HTR-8/SVneo (cell line): ENCODE data around the gene MAGI2.
"Not testable (repeated sequence)": the region's sequence is repeated elsewhere in the genome, so short reads cannot be mapped to it uniquely, and the experiment has no call there.

Source experiments
- DNase-seq: peaks from one replicate; pipeline ENCODE4 v3.0.0; 2011; ENCODE audit warnings: low spot score, mixed read lengths; ENCODE audit not compliant: insufficient read length
- FAIRE-seq: peaks from 2 replicates; lab custom pipeline; 2011; peaks lifted over from hg19 to GRCh38; lab: Jason Lieb, UNC

MAGI2 gene

DNA sequence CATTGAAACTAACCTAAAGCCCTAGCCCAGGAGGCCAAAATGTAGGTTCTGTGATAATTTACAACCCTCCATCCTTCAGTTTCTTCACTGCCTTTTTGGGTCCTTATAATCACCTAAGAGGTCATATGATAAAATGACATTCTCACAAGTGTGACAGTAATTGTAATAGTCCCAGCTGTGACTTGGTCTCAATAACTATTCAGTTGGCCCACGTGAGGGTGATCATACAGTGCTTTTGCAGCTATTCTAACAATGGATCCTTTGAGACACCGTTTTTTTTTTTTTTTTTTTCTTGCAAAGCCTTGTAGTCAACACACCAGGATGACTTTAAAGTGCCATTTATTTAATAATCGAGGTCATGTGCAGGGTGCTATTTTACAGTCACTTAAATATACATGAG is 894.9 kb downstream of the MAGI2 start:
- DNase-seq = no peak
- FAIRE-seq = no peak

DNA sequence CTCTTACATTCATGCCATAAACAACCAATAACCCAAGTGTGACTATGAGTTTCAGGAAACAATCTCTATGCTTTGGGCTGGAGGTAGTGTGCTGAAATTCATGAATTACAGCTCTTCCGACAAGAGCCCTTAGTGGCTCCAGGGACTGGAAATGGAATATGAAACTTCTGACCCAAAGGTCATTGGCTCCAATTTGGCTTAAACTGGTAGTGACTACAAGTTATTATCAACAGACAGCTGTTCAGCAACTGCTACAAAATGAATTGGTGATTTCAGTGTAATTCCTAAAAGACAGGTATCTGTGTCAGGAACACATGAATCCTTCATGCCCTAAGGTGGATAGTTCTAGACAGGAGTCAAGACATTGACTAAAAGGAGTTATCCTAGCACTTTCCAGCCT is 909.5 kb downstream of the MAGI2 start:
- no peak for DNase-seq
- no peak for FAIRE-seq

- DNase-seq = no peak
- FAIRE-seq = no peak
Observed at GRCh38 chr7:78542981-78543380, 910.5 kb downstream of the MAGI2 start.

DNA sequence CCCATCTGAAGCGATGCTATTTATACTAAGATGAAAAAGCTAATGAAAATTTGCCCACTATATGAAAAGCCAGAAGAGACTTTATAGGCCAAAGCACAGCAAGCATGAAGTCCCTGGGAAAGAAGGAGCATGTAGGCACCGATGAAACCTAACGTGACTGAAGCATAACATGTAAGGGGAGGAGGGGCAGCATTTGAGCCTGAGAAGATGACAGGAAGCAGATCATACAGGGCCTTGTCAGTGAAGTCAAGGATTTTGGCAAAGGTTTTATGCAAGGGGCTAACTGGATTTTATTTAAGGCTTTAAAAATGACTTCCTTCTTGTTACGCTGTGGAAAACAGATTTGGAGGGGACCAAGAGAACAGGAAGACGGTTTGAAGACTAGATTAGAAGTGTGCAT is 910.9 kb downstream of the MAGI2 start:
- FAIRE-seq (no peak), DNase-seq (no peak)

- FAIRE-seq = no peak
Observed at GRCh38 chr7:78539825-78540224, 913.6 kb downstream of the MAGI2 start.

DNA sequence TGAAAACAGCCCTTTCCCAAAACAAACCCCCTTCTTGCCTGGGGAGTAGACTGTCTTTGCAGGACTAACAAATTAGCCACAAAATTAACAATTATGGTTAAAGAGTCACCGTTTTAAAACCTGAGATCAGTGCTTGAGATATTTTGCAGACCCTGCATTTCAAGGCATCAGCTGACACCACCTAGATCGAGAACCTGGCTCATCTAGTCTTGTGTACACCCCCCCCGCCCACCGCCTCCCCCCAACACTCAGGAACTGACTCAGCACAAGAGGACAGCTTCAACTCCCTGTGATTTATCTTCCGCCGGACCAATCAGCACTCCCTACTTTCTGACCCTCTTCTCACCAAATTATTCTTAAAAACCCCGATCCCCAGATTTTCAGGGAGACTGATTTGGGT is 917.8 kb downstream of the MAGI2 start:
- DNase-seq (no peak), FAIRE-seq (no peak)

More at GRCh38 chr7:78539825-78540224, 913.6 kb downstream of the MAGI2 start:
- no peak for DNase-seq

DNA sequence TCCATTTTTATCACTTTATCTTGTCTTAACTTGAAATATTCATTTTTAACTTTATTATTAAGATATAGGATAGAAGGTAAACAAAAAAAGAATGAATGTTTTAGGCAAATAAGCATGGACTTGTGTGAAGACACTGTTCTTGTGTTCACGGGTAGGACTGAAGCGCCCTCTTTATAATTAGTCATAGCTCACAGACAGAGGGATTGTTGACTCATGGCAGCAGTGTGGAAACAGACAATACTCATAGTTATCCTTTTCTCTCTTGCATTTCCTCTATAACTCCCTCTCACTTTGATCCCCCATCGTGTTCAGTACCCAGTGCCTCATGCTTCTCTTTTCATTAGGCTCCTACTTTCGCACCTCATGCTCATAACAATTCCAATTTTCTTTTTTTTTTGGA is 923.1 kb downstream of the MAGI2 start:
- FAIRE-seq = no peak
- DNase-seq = peak; percentile 5

DNA sequence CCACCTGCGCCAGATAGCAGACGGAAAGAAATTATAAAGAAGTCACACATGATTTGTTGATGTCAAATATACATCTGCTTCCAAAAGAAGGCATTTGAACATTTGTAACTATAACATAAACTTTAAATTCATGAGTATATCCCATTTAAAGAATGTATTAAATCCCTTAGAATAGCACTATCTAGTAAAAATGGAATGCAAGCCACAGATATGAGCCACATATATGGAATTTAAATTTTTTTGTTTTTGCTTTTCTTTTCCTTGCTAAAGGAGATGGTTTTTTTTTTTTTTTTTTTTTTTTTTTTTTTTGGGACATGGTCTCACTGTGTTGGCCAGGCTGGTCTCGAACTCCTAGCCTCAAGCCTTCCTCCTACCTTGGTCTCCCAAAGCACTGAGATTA is 924.1 kb downstream of the MAGI2 start:
- DNase-seq = no peak
- no peak for FAIRE-seq

GRCh38 chr7:78528964-78529363 is 924.5 kb downstream of the MAGI2 start:
- FAIRE-seq = no peak
- no peak for DNase-seq

GRCh38 chr7:78523930-78524329 is 929.5 kb downstream of the MAGI2 start:
- FAIRE-seq = no peak
- no peak for DNase-seq

DNA sequence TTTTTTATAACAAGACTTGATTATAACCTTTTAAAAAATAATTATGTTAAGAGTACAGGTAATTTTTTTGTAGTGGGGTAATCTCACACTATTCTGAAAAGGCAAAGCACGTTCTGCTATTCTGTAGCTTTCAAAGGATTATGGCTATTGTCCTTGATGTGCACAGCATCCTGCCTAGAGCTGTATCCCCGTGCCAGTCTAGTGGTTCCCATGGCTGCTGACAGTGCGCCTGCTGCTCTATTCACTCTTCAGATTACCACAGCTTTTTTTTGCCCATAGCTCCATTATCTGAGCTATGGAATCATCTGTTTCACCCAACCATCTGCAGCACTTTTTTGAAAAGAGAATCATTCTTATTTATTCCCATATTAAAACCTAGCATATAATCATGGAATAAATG is 931.5 kb downstream of the MAGI2 start:
- no peak for DNase-seq
- FAIRE-seq = no peak

- DNase-seq = no peak
- FAIRE-seq = no peak
Observed at GRCh38 chr7:78516450-78516849, 937.0 kb downstream of the MAGI2 start.

DNA sequence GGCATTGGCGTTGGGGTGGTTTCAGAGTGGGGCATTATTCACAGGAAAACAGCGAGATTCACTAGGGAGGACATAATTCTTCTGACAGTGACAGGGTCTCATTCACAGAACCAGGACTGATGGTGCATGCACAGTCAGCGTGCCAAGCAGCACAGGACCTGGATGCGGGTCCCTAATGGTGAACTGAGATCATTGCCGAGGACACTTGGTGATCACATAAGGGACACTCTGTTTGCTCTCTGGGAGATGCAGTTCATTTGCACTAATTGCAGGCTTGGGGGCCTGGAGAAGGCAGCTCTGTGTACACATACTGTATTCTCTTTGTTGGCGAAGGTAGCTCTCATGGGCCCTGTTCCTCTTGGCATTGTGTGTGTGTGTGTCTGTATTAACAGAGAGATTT is 938.8 kb downstream of the MAGI2 start:
- no peak for FAIRE-seq

DNA sequence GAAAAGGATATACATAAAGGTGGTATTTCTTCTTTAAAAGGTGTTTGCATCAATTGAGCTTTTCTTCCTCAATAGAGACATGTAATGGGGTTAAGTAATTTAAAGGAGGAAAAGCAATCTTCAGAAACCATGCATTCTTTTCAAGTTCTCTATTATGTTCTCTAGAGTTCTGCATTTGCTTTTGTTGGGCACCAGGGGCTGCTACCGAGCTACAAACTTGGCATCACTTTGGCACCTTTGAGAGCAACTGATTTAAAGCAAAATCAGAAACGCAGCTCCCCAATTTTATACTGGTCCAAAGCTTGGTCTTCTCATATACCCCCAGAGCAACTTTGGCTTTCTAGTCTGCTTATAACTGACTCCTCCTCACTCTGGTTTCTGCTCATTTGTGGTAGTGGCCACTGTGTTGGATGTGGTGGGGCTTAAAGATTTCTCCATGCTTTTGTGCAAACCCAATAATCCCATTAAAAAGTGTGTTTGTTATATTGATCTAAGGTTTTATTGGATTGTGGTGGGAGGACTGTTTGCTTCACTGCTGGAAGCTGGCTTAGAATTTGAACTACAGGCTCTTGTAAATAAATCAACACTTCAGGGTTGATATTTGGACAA is 942.8 kb downstream of the MAGI2 start:
- DNase-seq (peak; percentile 5), FAIRE-seq (no peak)

More for the DNA sequence above, 938.8 kb downstream of the MAGI2 start:
- DNase-seq = no peak

DNA sequence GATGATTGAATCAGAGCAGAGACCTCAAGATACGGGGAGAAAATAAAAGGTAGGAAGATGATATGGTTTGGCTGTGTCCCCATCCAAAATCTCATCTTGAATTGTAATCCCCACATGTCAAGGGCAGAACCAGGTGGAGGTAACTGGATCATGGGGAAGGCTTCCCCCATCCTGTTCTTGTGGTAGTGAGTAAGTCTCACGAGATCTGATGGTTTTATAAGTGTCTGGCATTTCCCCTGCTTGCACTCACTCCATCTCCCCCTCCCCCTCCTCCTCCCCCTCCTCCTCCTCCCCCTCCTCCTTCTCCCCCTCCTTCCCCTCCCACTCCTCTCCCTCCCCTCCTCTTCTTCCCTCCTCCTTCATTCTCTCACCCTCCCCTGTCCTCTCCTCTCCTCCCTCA is 950.2 kb downstream of the MAGI2 start:
- FAIRE-seq, DNase-seq: not testable (repeated sequence)

DNA sequence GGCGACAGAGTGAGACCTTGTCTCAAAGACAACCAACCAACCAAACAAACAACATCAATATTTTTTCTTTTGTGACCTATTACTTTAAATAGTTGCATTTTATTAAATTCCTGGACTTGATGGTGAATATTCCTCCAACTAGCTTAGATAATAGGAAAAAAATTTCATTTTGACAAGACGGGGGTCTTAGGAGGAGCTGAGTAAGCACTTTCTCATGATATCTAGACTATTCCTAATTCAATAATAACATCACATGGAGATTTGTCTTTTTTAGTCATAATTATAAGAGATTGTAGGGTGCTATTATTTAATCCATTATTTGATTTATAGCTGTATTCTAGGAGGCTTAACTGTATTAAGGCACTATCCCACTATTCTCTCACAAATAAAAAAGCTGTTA is 952.4 kb downstream of the MAGI2 start:
- FAIRE-seq (no peak), DNase-seq (no peak)

DNA sequence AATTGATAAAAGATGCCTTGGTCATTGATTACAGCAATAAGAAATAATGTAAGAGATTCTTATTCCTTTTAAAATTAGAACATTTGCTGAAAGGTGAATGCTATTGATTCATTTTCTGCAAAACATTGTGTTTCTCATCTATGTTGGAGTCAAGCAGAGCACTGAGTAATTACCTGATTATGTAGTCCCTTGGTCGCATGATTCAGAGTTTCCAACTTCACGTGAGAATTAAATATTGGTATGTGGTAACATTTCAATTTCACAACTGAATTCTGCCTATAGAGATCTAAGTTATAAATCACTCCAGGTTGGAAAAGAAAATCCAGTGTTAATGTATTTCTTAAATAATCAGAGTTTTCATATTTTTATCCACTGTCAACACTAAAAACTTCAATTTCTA is 953.5 kb downstream of the MAGI2 start:
- FAIRE-seq = no peak
- DNase-seq = no peak

- no peak for FAIRE-seq
- DNase-seq = no peak
Observed at GRCh38 chr7:78499283-78499682, 954.2 kb downstream of the MAGI2 start.

DNA sequence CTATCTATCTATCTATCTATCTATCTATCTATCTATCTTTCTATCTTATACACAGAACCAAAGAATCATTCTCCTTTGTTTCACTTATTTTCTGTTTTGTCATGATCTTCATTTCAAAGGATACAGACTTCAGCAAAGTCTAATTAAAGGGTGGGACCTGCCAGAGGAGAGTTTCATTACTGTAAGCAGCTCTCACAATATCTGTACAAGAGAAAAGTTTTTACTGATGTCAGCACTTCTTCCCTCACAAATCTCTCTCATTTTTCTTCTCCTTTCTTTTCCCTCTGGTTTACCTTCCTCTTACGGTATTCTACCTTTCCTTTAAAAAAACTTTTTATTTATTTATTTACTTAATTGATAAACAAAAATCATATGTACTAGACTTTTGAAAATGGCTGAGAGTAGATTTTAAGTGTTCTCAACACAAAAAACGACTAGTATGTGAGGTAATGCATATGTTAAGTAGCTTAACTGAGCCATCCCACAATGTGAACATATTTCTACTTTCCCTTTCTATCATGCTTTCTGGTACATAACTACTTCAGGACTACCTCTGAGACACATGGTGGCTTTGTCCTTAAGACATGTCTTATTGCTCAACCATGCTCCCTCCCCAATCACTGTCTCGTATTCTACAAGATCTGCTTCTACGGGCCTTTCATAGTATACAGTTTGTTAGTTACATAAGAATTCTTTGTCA is 955.6 kb downstream of the MAGI2 start:
- FAIRE-seq (no peak), DNase-seq (no peak)

GRCh38 chr7:78496096-78496630 is 957.3 kb downstream of the MAGI2 start:
- DNase-seq = no peak
- FAIRE-seq = no peak

GRCh38 chr7:78493401-78493800 is 960.1 kb downstream of the MAGI2 start:
- no peak for FAIRE-seq

DNA sequence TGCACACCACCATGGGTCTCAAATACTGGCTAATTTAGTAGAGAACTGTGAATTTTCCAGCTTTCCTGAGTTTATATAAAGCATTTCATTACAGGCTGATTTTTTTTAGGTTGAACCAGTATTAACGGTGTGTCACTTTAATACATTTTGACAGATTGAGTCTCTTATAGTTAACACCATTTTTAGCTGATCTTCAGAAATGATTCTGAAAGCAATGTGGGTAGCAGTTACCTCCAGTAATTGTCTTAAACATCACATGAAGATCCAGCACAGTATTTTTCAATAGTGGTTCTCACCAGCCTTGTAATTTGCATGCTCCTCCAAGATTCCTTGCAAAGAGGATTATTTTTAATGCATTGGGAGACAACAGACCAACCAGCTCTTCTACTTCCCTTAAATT is 961.3 kb downstream of the MAGI2 start:
- DNase-seq (no peak), FAIRE-seq (no peak)

More at GRCh38 chr7:78493401-78493800, 960.1 kb downstream of the MAGI2 start:
- no peak for DNase-seq
